ENCODE measurements around the gene SNX14.

Gene SNX14

DNA sequence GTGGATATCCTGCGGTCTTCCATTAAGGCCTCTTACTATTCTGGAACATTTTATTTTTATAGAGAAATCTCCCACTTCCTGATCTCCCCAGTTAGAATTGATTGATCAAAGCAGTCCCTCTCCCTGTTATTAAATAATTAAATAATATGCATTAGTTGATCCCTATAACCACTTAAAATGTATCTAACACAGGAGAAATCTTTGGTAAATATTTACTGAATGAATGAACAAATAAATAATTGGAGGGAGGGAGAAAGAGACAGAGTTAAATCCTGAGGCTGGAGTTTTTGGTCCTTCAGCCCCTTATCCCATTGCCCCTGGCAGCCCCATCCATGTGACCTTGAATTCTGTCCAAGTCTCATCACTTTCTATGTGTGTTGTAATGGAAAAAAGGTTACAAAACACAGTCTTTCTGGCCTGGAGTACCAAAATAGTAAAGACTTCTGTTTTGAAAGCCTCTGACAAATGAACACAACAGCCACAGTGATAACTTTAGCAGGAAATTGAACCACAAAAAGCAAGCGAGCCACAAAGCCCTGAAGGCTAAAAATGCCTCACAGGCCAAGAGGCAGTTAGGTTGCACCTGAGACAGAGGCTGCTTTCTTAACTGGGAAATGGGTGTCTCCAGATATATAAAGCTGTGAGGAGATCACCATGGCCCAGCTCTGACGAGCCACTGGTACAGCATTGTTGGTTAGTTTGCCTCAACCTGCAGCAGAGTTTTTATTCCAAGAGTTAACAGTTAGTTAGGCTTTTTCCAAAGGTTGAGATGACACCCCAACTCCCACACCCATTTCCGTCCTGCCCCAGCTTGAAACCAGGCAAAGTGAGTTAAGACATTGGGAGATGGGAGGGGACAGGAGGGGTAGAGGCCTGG, 132.5 kb downstream of the SNX14 start:
- DNase-seq: peak; percentile 58

- no peak for DNase-seq
Measured at GRCh38 chr6:85460154-85460920, 133.3 kb downstream of the SNX14 start.

DNA sequence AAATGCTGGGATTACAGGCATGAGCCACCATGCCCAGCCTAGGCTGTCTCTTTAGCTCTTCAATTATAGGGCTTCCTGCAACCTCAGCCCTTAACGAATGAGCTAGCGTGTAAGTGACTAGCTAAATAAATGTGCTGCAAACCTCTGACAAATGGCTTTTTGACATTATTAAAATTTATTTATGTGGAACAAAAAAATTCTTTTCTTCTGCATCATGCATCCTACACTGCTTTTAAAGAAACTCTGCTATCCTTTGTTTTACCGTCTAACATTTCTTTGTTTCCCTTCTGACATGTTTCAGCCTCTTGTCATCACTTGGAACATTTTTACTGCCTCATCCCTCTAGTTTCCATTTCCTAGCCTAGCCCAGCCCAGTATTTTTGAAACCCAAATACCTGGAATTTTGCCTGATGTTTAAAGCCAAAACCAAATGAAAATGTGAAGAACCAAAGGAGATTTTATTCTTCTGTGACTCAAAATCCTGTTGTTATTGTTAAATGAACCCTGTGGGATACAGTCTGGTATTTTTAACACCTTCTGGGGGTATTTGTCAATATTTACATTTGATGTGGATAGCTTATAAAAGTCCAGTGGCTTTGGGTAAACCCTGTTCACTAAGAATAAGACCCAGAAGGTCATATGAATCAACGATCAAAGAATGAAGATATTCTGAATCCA, 134.3 kb downstream of the SNX14 start:
- peak; percentile 96 for DNase-seq

DNA sequence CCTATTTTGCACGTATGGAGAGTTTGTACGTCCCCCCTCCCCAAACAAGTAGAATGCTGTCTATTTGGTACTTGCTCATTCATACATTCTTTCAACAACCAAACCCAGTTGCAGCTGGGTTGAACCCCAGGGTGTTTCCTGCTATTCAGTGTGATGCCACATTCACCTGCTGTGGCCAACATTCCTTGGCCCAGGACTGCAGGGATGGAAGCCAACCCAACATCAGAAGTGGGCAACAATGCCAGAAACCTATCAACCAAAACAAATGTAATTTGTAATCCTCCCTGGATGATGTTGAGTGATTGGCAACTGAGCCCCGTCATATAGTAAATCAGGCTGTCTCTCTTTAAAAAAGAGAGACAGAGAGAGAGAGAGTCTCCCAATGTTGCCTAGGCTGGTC, 134.9 kb downstream of the SNX14 start:
- DNase-seq: no peak

GRCh38 chr6:85458184-85458583, 135.5 kb downstream of the SNX14 start:
- DNase-seq: no peak

DNA sequence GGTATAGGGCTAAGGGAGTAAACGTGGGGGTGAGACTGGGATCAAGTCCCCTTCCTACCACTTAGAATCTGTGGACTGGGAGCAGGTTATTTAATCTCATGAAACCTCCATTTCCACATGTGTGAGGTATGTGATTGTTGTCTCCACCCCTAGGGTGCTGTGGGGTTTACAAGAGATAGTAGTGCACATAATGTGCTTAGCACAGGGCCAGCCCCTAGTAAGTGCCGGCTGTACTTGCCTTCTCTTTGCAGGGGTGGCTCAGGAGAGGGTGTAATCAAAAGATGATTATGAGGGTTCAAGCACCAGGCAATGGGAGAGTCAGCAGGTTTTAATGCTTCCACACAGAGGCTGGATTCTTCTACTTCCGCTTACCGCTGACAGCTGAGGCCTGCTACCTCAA, 136.9 kb downstream of the SNX14 start:
- DNase-seq: no peak

Measured in fibroblast of skin of right quadriceps (primary cell).